ENCODE results near the gene VOPP1.
"Not testable (repeated sequence)": the region's sequence is repeated elsewhere in the genome, so short reads cannot be mapped to it uniquely, and the experiment has no call there.

The VOPP1 gene

GRCh38 chr7:55572378-55573233 is at the start of gene VOPP1:
Gene VOPP1 (minus strand): TSS chr7:55572502. CDS start chr7:55572324, 178 bp downstream.
- DNase-seq (ENCODE audit: low spot score), result peak; percentile 96

GRCh38 chr7:55618913-55619312 is 46.6 kb upstream of the VOPP1 start:
- no peak for DNase-seq (ENCODE audit: low spot score)

GRCh38 chr7:55614365-55615064 is 42.2 kb upstream of the VOPP1 start:
- not testable (repeated sequence) for DNase-seq (ENCODE audit: low spot score)

- not testable (repeated sequence) for DNase-seq (ENCODE audit: low spot score)
Measured at GRCh38 chr7:55609726-55610125, 37.4 kb upstream of the VOPP1 start.

- not testable (repeated sequence) for DNase-seq (ENCODE audit: low spot score)
Measured at GRCh38 chr7:55605661-55606060, 33.4 kb upstream of the VOPP1 start.

GRCh38 chr7:55597944-55598499 is 25.7 kb upstream of the VOPP1 start:
- not testable (repeated sequence) for DNase-seq (ENCODE audit: low spot score)

- DNase-seq (ENCODE audit: low spot score), result not testable (repeated sequence)
Measured at GRCh38 chr7:55597214-55597739, 25.0 kb upstream of the VOPP1 start.

GRCh38 chr7:55595511-55595910 is 23.2 kb upstream of the VOPP1 start:
- DNase-seq (ENCODE audit: low spot score), result no peak

GRCh38 chr7:55594870-55595269 is 22.6 kb upstream of the VOPP1 start:
- no peak for DNase-seq (ENCODE audit: low spot score)

GRCh38 chr7:55594414-55594813 is 22.1 kb upstream of the VOPP1 start:
- DNase-seq (ENCODE audit: low spot score), result no peak

- DNase-seq (ENCODE audit: low spot score), result peak; percentile 81
Measured at GRCh38 chr7:55593515-55594318, 21.4 kb upstream of the VOPP1 start.

GRCh38 chr7:55593172-55593514 is 20.8 kb upstream of the VOPP1 start:
- no peak for DNase-seq (ENCODE audit: low spot score)

GRCh38 chr7:55592492-55592891 is 20.2 kb upstream of the VOPP1 start:
- no peak for DNase-seq (ENCODE audit: low spot score)

GRCh38 chr7:55591282-55591931 is 19.1 kb upstream of the VOPP1 start:
- DNase-seq (ENCODE audit: low spot score), result no peak

GRCh38 chr7:55590517-55591281 is 18.4 kb upstream of the VOPP1 start:
- no peak for DNase-seq (ENCODE audit: low spot score)

- DNase-seq (ENCODE audit: low spot score), result no peak
Measured at GRCh38 chr7:55589905-55590304, 17.6 kb upstream of the VOPP1 start.

- no peak for DNase-seq (ENCODE audit: low spot score)
Measured at GRCh38 chr7:55588976-55589604, 16.8 kb upstream of the VOPP1 start.

- DNase-seq (ENCODE audit: low spot score), result no peak
Measured at GRCh38 chr7:55588379-55588699, 16.0 kb upstream of the VOPP1 start.

GRCh38 chr7:55587687-55588378 is 15.5 kb upstream of the VOPP1 start:
- DNase-seq (ENCODE audit: low spot score), result no peak

- not testable (repeated sequence) for DNase-seq (ENCODE audit: low spot score)
Measured at GRCh38 chr7:55582656-55583055, 10.4 kb upstream of the VOPP1 start.
